OCI-LY3 (cell line): ENCODE measurements around the gene CRIM1.

Experiments
- CTCF ChIP-seq: fragments of 200-600, 300-600 bp; sonication (generic); IDR thresholded peaks from 2 replicates; pipeline ENCODE4 v1.5.1; 2014; ENCODE audit warnings: antibody characterized with exemption, low read length, low read depth
- EZH2phosphoT487 ChIP-seq: fragments of 200-600 bp; shearing (Covaris generic); IDR thresholded peaks from 2 replicates; pipeline ENCODE4 v1.6.1; 2018; ENCODE audit warnings: antibody characterized with exemption, mixed run types, low read depth

- TF ChIP-seq CTCF (no peak), EZH2phosphoT487 (no peak)
Observed at GRCh38 chr2:36466135-36466534, 110.6 kb downstream of the CRIM1 start.
